Measurements from ENCODE around the gene TTLL9. TPM values are rescaled to one million over a fixed set of nuclear protein-coding genes. Genes with fewer than 3 reads are reported as not detected.
A peak's percentile ranks its signal among the peaks of the same experiment; 100 is the strongest.

The TTLL9 gene
- total RNA-seq, 1 donor from 2014 or later: 0.37 TPM

GRCh38 chr20:31969991-31970390 lies 99.6 kb downstream of the TTLL9 start:
- Mint-ChIP-seq H3K27me3 (ENCODE audit: low read depth) (peaks cover 55% of the 10 kb centered on the region), H3K9me3 (ENCODE audit: low read depth) (no peaks in the 10 kb centered on the region), H3K4me3 (ENCODE audit: unreplicated experiment) (no peak overlapping the region), H3K4me1 (ENCODE audit: low read depth) (peaks cover 17% of the 10 kb centered on the region), H3K36me3 (ENCODE audit: low read depth) (no peaks in the 10 kb centered on the region), H3K27ac (ENCODE audit: unreplicated experiment) (no peak overlapping the region)
- no peak for TF ChIP-seq CTCF (IDR thresholded peaks at IDR 0.05)
- no peak for DNase-seq (ENCODE audit: low spot score)

GRCh38 chr20:31972471-31973021 lies 102.1 kb downstream of the TTLL9 start:
- H3K4me1 Mint-ChIP-seq (ENCODE audit: low read depth): peaks cover 18% of the 10 kb centered on the region
- TF ChIP-seq CTCF (IDR thresholded peaks at IDR 0.05): no peak
- DNase-seq (ENCODE audit: low spot score): no peak
- H3K9me3 Mint-ChIP-seq (ENCODE audit: low read depth): no peaks in the 10 kb centered on the region
- H3K27ac Mint-ChIP-seq (ENCODE audit: unreplicated experiment): no peak overlapping the region
- H3K4me3 Mint-ChIP-seq (ENCODE audit: unreplicated experiment): peak overlapping the region; percentile 3
- no peaks in the 10 kb centered on the region for H3K36me3 Mint-ChIP-seq (ENCODE audit: low read depth)
- peaks cover 44% of the 10 kb centered on the region for H3K27me3 Mint-ChIP-seq (ENCODE audit: low read depth)

GRCh38 chr20:31974296-31974695 lies 103.9 kb downstream of the TTLL9 start:
- peaks cover 15% of the 10 kb centered on the region for H3K4me1 Mint-ChIP-seq (ENCODE audit: low read depth)
- H3K36me3 Mint-ChIP-seq (ENCODE audit: low read depth): no peaks in the 10 kb centered on the region
- no peak for DNase-seq (ENCODE audit: low spot score)
- H3K27ac Mint-ChIP-seq (ENCODE audit: unreplicated experiment): no peak overlapping the region
- no peaks in the 10 kb centered on the region for H3K9me3 Mint-ChIP-seq (ENCODE audit: low read depth)
- no peak for TF ChIP-seq CTCF (IDR thresholded peaks at IDR 0.05)
- peaks cover 38% of the 10 kb centered on the region for H3K27me3 Mint-ChIP-seq (ENCODE audit: low read depth)
- no peak overlapping the region for H3K4me3 Mint-ChIP-seq (ENCODE audit: unreplicated experiment)

- H3K4me1 Mint-ChIP-seq (ENCODE audit: low read depth): peaks cover 15% of the 10 kb centered on the region
- peaks cover 32% of the 10 kb centered on the region for H3K27me3 Mint-ChIP-seq (ENCODE audit: low read depth)
- H3K9me3 Mint-ChIP-seq (ENCODE audit: low read depth): no peaks in the 10 kb centered on the region
- H3K4me3 Mint-ChIP-seq (ENCODE audit: unreplicated experiment): no peak overlapping the region
- no peak for DNase-seq (ENCODE audit: low spot score)
- no peak overlapping the region for H3K27ac Mint-ChIP-seq (ENCODE audit: unreplicated experiment)
- no peak for TF ChIP-seq CTCF (IDR thresholded peaks at IDR 0.05)
- H3K36me3 Mint-ChIP-seq (ENCODE audit: low read depth): no peaks in the 10 kb centered on the region
Measured at GRCh38 chr20:31974951-31975487, 104.6 kb downstream of the TTLL9 start.

- TF ChIP-seq CTCF (IDR thresholded peaks at IDR 0.05): no peak
Measured at GRCh38 chr20:31975874-31976273, 105.4 kb downstream of the TTLL9 start.

More at GRCh38 chr20:31975874-31976273, 105.4 kb downstream of the TTLL9 start:
- Mint-ChIP-seq H3K9me3 (ENCODE audit: low read depth) (no peaks in the 10 kb centered on the region), H3K27me3 (ENCODE audit: low read depth) (peaks cover 27% of the 10 kb centered on the region), H3K27ac (ENCODE audit: unreplicated experiment) (no peak overlapping the region), H3K4me3 (ENCODE audit: unreplicated experiment) (no peak overlapping the region), H3K36me3 (ENCODE audit: low read depth) (no peaks in the 10 kb centered on the region), H3K4me1 (ENCODE audit: low read depth) (peaks cover 15% of the 10 kb centered on the region)
- DNase-seq (ENCODE audit: low spot score): no peak

All from chondrocyte (in vitro differentiated cells).